ENCODE results near the gene ITIH2.
"Not testable (repeated sequence)": the region's sequence is repeated elsewhere in the genome, so short reads cannot be mapped to it uniquely, and the experiment has no call there.

ITIH2 gene

DNA sequence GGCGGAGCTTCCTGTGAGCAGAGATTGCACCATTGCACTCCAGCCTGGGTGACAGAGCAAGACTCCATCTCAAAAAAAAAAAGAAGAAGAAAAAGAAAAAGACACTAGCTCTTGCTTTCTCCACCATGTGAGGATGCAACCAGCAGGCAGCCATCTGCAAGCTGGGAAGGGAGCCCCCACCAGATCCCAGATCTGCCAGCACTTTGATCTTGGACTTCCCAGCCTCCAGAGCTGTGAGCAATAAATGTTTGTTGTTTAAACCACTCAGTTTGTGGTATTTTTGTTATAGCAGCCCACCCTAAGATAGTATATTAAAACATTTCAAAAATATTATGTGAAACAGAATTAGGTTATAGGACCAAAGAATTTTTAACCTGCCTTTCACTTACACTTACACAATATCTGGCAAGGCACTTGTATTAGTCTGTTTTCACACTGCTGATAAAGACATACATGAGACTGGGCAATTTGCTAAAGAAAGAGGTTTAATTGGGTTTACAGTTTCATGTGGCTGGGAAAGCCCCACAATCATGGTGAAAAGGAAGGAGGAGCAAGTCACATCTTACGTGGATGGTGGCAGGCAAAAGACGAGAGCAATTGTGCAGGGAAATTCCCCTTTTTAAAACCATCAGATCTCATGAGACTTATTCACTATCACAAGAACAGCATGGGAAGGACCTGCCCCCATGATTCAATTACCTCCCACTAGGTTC is 12.1 kb upstream of the ITIH2 start:
- intact Hi-C loops (cut with DNase I); DNase-seq: not testable (repeated sequence)

DNA sequence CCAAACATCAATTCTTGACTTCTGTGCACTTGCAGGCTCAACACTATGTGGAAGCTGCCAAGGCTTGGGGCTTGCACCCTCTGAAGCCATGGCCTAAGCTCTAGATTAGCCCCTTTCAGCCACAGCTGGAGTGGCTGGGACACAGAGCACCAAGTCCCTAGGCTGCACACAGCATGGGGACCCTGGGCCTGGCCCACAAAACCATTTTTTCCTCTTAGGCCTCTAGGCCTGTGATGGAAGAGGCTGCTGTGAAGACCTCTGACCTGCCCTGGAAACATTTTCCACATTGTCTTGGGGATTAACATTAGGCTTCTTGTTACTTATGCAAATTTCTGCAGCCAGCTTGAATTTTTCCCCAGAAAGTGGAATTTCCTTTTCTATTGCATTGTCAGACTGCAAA is 10.7 kb upstream of the ITIH2 start:
- DNase-seq; intact Hi-C loops (cut with DNase I): not testable (repeated sequence)

DNA sequence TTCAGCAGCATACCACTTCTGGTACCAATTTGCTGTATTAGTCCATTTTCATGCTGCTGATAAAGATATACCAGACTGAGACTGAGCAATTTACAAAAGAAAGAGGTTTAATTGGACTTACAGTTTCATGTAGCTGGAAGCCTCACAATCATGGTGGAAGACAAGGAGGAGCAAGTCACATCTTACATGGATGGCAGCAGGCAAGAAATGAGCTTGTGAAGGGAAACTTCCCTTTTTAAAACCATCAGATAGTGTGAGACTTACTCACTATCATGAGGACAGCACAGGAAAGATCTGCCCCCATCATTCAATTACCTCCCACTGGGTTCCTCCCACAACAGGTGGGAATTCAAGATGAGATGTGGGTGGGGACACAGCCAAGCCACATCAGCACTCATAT is 9.9 kb upstream of the ITIH2 start:
- DNase-seq; intact Hi-C loops (cut with DNase I): not testable (repeated sequence)

DNA sequence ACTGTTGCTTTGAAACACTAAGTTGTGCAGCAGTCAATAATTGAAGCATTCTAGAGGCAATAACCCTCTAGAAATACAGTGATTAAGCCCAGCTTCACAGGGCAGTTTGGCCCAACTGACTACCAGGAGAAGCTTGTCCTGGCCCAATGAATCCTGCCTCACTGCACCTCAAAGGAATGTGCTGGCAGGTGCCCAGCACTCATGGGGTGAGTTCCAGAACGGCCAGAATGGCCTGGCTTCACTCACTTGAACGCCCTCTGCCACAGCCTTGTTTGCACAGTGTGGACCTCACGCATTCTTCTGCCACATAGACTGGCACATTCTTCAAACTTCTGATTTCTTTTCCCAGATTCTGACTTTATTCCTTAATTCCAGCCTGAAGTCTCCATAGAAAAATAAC is 6.6 kb upstream of the ITIH2 start:
- DNase-seq = peak in 22 of 42 donors; percentile 5 to 43 (median 14)

DNA sequence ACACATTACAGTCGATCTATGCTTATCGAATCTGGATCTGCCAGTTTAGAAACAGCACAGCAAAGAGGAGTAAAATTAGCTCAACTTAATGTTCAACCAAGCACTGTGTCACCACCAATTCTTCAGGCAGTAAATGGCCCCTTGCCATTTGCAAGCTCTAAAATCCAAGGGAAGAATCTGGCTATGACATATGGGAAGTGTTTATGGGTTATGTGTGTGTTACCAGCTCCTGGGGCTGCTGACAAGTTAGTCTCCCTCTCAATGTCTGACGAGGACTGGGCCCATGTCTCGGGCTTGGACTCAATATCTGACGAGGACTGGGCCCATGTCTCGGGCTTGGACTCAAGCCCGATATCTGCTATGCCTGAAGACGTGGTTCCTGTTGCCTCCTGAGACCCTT is 5.7 kb upstream of the ITIH2 start:
- intact Hi-C loops (cut with DNase I) = no loop called here
- no peak for DNase-seq

More for the DNA sequence above, 6.6 kb upstream of the ITIH2 start:
- intact Hi-C loops (cut with DNase I) = no loop called here

DNA sequence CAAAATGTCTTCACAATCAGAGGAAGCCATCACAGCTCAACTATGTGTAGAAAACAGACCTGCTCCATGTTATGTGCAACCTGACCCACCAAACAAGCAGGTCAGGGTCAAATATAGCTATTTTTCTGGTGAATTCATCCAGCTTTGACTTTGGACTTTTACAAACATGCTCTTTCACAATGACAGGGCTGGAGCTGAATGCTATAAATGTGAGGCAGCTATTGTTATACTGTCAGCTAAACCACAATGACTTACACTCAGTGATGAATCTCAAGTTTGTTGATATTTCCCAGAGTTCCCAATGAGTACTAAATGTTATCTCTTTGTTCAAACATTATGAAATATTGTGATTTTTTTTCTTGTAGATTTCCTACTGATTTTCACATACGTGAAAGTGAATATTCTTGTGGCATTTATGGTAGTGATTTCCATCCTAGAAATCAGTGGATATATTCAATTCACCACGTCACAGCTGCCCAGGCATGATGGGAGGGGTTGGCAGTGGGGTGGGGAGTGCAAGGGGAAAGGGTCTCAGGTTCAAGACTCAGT is 2.5 kb upstream of the ITIH2 start:
- DNase-seq = no peak
- intact Hi-C loops (cut with DNase I) = no loop called here

DNA sequence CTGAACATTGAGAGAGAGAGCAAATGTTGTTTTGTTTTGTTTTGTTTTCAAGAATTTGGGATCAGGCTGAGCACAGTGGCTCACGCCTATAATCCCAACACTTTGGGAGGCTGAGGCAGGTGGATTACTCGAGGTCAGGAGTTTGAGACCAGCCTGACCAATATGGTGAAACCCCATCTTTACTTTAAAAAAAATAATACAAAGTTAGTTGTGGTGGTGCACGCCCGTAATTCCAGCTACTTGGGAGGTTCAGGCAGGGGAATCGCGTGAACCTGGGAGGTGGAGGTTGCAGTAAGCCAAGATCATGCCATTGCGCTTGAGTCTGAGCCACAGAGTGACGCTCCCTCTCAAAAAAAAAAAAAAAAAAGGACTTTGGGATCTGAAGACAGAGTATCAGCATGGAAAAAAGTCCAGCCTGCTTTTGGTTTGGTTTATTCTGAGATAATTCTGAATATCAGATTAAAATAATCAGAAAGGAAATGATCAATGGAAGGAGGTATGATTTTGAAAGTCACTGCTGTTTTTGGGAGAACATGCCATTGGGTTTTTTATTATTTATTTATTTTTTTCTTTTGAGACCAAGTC is 1.9 kb upstream of the ITIH2 start:
- DNase-seq = no peak
- intact Hi-C loops (cut with DNase I) = no loop called here

DNA sequence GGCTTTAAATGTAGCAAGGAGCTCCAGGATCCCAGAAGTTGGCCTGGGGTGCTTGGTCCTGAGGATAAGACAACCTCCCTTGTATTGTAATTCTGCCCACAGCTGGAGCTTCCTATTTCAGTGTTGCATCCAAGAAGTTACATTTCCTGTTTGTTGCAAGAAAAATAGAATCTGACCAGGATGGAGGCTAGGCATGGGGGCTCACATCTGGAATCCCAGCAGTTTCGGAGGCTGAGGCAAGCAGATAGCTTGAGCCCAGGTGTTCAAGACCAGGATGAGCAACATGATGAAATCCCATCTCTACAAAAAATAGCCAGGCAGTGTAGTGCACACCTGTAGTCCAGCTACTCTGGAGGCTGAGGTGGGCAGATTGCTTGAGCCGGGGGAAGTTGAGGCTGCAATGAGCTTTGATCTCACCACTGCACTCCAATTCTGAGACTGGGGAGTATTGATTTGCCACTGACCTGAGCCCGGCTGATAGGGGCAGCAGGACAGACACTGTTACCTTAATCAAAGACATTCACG is 766 bp upstream of the ITIH2 start:
- DNase-seq = no peak
- intact Hi-C loops (cut with DNase I) = no loop called here

DNA sequence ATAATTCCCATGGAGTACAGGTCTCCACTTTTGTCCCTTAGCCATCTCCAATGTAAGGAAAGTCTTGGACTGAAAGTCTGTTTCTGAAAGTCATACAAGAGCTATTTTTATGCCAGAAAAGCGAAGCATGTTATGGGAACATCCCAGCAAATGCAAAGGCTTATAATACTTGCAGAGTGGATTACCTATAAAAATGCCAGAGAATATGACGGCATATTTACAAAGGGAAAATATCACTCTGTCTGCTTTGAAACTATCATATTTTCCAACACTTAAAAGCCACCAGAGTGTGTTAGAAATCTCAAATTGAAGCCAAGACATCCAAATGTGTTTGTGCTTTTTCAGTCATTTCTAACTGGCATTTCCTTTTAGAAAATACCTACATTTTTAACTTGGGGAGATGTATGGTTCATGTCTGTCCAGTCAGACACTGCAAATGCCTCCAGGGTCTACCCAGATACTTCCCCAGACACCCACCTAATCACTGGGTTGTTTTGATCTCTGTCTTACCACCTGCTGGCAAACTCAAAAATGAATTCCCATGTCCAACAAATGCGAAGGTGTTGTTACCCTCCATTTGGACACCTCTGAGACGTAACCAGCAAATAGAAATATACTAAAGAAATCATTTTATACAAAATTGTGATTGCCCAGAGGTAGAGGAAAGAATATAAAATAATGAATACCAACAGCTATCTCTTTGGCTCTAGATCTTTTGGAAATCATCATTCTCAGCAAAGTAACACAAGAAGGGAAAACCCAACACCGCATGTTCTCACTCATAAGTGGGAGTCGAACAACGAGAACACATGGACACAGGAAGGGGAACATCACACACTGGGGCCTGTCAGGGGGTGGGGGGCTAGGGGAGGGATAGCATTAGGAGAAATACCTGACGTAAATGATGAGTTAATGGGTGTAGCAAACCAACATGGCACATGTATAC is 1.2 kb downstream of the ITIH2 start:
- DNase-seq = no peak
- intact Hi-C loops (cut with DNase I) = no loop called here

DNA sequence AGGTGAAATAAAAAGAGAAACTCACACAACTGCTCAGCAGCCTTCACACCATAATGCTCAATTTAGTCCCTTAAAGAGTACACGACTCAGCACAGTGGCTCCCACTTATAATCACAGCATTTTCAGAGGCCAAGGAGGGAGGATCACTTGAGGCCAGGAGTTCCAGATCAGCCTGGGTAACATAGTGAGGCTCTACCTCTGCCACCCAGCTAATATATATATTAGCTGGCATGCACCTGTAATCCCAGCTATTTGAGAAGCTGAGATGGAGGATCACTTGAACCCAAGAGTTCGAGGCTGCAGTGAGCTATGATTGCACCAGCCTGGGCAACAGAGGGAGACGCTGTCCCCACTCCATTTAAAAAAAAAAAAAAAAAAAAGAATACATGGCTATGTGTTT is 2.2 kb downstream of the ITIH2 start:
- intact Hi-C loops (cut with DNase I) = no loop called here

DNA sequence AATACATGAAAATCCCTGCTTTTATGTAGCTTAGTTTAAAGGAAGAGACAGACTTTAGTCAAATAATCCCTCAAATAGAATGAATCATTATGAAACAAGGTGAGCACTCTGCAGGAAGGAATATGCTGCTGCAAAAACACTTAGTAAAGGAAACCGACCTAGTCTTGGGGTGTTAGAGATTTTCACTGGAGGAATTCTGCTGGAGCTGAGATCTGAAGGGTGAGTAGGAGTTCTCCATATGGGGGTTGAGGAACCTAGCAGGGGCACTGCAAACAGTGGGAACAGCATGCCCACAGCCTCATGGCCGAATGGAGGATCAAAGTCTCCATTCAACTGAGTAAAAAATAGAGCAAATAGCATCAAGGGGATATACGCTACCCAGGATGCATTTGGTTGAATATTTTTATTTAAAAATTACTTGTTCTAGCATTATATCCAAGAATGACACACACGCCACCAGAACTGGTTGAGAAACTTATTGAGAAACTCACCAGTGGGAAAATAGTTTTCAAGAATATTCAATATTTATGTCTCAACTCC is 3.5 kb downstream of the ITIH2 start:
- intact Hi-C loops (cut with DNase I) = no loop called here
- DNase-seq = peak in 4 of 42 donors; percentile 6 to 39 (median 24)

More for the DNA sequence above, 2.2 kb downstream of the ITIH2 start:
- DNase-seq = no peak

DNA sequence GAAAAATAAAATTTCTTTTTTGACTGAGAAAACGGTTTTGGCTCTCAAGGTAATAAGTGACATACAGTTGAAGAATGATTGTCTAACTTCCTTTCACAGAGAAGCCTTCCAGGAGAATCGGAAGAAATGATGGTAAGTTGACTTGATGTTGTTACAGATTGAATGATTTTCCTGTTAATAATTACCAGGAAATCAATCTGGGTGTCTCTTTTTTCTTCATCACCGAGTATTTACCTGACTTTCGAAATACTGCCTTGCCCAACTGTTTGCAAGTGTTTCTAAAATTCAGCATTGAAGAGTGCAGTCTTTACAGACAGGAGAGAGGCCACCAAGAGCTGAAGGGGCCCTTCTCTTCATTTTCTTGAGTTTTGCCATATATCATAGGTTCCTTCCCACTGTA is 4.0 kb downstream of the ITIH2 start:
- DNase-seq = no peak
- intact Hi-C loops (cut with DNase I) = no loop called here

DNA sequence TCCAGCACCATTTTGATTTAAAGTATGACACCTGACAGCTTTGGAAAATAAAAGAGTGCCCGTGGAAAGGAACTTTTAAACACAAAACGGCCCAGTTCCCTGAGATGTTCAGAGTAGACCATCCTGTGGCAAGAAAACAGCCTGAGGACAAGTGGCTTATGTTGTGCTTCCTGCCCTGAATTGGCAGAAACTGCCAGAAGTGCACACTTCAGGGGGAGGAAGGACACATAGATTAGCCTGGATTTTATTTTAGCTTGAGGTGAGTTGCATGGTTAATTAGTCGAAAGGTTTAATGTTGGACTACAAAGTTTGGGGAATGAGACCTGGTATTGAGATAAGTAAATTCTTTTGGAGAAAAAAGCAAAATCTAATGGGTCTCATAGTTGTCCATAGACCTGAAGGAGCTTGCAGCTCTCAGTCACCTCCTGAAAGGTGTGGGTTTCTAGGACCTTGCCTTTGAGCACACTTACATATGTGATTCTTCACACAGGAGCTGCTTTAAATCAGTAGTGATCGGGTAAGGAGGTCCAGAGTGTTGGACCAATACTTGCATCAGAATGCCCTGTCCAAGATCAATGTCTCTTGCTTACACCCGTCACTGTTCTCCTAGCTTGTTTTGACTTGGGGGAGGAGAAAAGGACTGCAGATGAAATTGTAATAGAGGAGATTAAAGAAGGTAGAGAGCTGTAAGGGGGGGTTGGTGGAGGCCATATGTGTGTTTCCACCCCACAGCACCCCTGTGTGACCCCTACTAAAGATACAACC is 4.9 kb downstream of the ITIH2 start:
- DNase-seq = no peak
- intact Hi-C loops (cut with DNase I) = no loop called here

DNA sequence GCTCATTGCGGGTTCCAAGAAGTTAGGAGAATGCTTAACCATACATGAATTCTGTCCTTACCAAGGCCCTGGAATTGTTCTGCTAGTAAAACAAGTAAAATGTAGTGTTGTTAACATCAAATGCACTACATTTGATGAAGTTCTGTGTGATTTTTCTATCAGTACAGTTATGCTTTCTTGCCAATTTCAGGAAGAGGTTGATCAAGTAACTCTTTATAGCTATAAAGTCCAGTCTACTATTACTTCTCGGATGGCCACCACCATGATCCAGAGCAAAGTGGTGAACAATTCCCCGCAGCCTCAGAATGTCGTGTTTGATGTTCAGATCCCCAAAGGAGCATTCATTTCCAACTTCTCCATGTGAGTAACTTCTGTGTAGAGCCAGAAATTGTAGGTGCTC is 5.7 kb downstream of the ITIH2 start:
- intact Hi-C loops (cut with DNase I) = no loop called here
- DNase-seq = no peak

DNA sequence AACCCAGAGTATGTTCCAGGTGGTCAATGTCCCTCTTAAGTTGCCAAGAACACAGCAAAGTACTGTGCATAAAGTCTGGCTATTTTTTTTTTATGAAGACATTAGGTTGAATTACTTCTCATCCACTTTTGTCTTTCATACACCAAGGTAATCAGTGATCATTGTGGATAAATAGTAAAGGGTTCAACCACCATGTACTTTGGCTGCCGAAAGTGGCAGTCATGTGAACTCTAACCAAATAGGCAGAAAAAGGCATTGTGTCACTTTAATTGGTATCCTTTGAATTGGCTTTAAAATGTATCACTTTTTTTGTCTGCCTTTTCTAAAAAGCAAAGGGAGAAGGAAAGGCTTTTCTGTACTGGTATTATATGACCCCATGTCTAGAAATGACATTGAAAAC is 7.3 kb downstream of the ITIH2 start:
- intact Hi-C loops (cut with DNase I) = no loop called here

DNA sequence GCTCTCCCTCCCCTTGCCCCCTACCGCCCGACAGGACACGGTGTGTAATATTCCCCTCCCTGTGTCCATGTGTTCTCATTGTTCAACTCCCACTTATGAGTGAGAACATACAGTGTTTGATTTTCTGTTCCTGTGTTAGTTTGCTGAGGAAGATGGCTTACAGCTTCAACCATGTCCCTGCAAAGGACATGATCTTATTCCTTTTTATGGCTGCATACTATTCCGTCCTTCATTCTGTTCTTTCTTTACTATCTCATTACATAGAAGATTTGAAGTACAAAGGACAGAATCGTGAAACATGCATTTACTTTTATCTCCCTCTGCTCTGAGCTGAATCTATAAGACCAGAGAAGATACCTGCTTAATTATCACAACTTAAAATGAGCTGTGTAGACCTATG is 8.0 kb downstream of the ITIH2 start:
- intact Hi-C loops (cut with DNase I); DNase-seq: not testable (repeated sequence)

More for the DNA sequence above, 7.3 kb downstream of the ITIH2 start:
- no peak for DNase-seq

DNA sequence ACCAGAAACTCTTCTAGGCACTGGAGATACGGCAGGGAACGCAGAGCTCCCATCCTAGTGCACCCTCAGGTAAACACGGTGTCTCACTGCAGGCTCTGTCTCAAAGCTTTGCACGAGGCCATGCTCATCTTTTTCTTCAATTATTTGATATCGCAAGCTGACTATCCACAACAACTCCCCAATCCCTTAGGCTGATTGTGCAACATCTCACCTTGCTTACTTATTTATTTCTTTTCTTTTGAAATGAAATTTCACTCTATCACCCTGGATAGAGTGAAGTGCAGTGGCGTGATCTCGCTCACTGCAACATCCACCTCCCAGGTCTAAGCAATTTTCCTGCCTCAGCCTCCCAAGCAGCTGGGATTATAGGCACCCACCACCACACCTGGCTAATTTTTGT is 12.4 kb downstream of the ITIH2 start:
- no peak for DNase-seq
- intact Hi-C loops (cut with DNase I) = no loop called here

DNA sequence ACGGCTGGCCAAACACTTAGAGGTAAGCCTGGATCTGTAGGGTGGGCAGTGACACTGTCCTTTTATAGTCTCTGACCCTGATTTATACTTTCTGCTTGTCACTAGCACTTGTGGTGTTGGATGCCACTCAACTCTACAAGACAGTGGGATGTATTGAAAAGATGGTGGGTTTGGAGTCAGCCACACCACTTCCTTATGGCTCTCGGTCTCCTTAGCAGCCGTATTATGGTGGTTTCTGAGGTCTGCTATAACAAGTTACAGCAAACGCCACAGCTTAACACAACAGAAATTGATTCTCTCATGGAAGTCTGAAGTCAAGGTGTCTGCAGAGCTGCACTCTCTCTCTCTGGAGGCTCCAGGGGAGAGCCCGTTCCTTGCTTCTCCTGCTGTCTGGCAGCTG is 14.7 kb downstream of the ITIH2 start:
- no peak for DNase-seq
- intact Hi-C loops (cut with DNase I) = no loop called here

Data from head of caudate nucleus (tissue), 42 donors.